ENCODE data around the gene JPH4. TPM values are rescaled to one million over a fixed set of nuclear protein-coding genes. Genes with fewer than 3 reads are reported as not detected.

JPH4 gene
- total and polyA plus RNA-seq, 2 of the 8 experiments (the other 6 are each of a cell fraction or from before 2014, with no cell fraction given), result 23.9 to 46.7 TPM

DNA sequence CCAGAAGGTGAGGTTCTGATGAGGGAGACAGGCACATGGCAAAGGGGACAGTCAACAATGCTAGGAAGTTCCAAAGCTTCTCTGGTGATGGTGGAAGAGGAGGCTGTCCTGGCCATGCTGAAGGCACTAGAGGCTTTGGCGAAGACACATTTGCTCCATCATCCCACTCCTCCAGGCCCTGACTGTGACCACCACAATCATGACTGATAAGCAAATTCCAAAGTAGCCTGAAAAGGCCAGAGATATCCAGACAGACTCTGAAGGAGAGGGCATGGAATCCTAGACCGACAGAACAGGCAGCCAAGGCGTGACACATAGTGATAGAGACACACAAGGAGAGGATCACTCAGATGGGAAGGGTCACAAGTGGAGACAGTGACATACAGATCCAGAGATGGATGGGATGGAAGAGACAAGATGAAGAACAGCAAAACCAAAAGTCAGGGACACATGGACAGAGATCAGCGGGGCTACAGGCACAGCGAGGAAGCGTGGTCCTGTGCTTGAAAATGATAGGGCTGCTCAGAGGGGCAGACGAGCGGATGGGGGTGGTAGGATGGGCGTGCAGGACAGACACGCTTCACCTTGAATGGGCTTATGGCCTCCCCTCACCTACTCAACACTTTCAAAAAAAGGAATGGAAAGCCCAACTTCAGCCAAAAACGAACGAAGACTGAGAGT is 28.3 kb downstream of the JPH4 start:
- Histone ChIP-seq H2BK15ac (ENCODE audit: low read length) (peak overlapping the region; percentile 94; the same call in 1 of the 2 replicates), H4K8ac (ENCODE audit: extremely low read depth, insufficient read depth, low read length) (no peak overlapping the region), H3K79me1 (ENCODE audit: low read depth, low read length) (peaks cover 19% of the 10 kb centered on the region; the same call in 1 of the 2 replicates), H3K27ac (ENCODE audit: low read depth, low read length) (peak overlapping the region; percentile 61; the same call in 1 of the 2 replicates), H4K91ac (replicated peaks; ENCODE audit: insufficient read length, low read length) (peak overlapping the region; percentile 75), H4K20me1 (replicated peaks in 1 of 2; ENCODE audit: control insufficient read depth in 1 of 2, insufficient read depth in 2 of 2, low read length in 2 of 2) (peaks cover 0 to 2% of the 10 kb centered on the region in 2 experiments), H3K23me2 (ENCODE audit: low read depth, low read length) (peaks cover 17% of the 10 kb centered on the region), H2BK20ac (ENCODE audit: low read length) (peak overlapping the region; percentile 16; the same call in 1 of the 2 replicates), H3K36me3 (ENCODE audit: control insufficient read depth in 2 of 4, insufficient read depth in 4 of 4, low read length in 3 of 4) (peaks cover 0 to 3% (median 1%) of the 10 kb centered on the region in 4 experiments; a peak in 2 of 8 replicates), H3K4me1 (replicated peaks in 1 of 4; ENCODE audit: control insufficient read depth in 3 of 4, insufficient read depth in 4 of 4, low read length in 3 of 4) (peaks cover 31 to 54% (median 38%) of the 10 kb centered on the region in 4 experiments), H2AK5ac (ENCODE audit: low read depth, low read length) (peak overlapping the region; percentile 96), H3K4me3 (ENCODE audit: extremely low read depth in 1 of 4, insufficient read depth in 2 of 4, low read depth in 3 of 4, low read length in 4 of 4) (peak overlapping the region; percentile 87 to 99 (median 92)), H3K4ac (replicated peaks; ENCODE audit: insufficient read length, low read depth, low read length) (no peak overlapping the region), H3K9ac (replicated peaks in 1 of 4; ENCODE audit: extremely low read depth in 1 of 4, low read depth in 3 of 4, low read length in 3 of 4) (peak overlapping the region; percentile 57 to 79 (median 72)), H3K14ac (ENCODE audit: insufficient read length) (no peak overlapping the region), H2BK12ac (ENCODE audit: low read depth, low read length) (peak overlapping the region; percentile 90), H2BK120ac (replicated peaks; ENCODE audit: low read depth, low read length) (no peak overlapping the region), H3K18ac (ENCODE audit: extremely low read depth, low read length) (peak overlapping the region; percentile 90; the same call in 1 of the 2 replicates), H3K79me2 (ENCODE audit: control insufficient read depth in 1 of 2, insufficient read depth in 2 of 2, low read length in 2 of 2) (peaks cover 10 to 52% of the 10 kb centered on the region in 2 experiments; a peak in 3 of 4 replicates), H3K4me2 (ENCODE audit: insufficient read depth in 1 of 2, low read depth in 2 of 2, low read length in 2 of 2) (peak overlapping the region; percentile 99 to 100), H3K27me3 (replicated peaks in 1 of 4; ENCODE audit: control insufficient read depth in 3 of 4, extremely low read depth in 1 of 4, insufficient read depth in 3 of 4, low read length in 3 of 4) (no peaks in the 10 kb centered on the region), H3K56ac (replicated peaks; ENCODE audit: insufficient read length, low read depth, low read length) (peak overlapping the region; percentile 93), H4K5ac (ENCODE audit: insufficient read length, low read depth, low read length) (no peak overlapping the region), H3K9me3 (ENCODE audit: insufficient read depth in 2 of 2, low read depth in 1 of 2, low read length in 1 of 2) (no peaks in the 10 kb centered on the region), H2BK5ac (ENCODE audit: low read depth, low read length) (peak overlapping the region; percentile 95), H2AFZ (ENCODE audit: low read length) (no peak overlapping the region), H3K23ac (ENCODE audit: insufficient read length) (no peak overlapping the region)
- DNase-seq (ENCODE audit: low read depth in 1 of 2, low spot score in 2 of 2) (no peak), FAIRE-seq (no peak)
- TF ChIP-seq SAP30 (IDR thresholded peaks at IDR 0.05; ENCODE audit: insufficient read depth, insufficient replicate concordance, low read length) (peak; percentile 82), RBBP5 (IDR thresholded peaks at IDR 0.05; ENCODE audit: borderline replicate concordance, low read depth, low read length) (no peak), POLR2A (IDR thresholded peaks at IDR 0.05; ENCODE audit: control extremely low read depth in 1 of 2, low read depth in 2 of 2, low read length in 2 of 2) (peak in 1 of 2 experiments; percentile 26; a peak in 1 of 3 replicates), POLR2AphosphoS5 (IDR thresholded peaks at IDR 0.05; ENCODE audit: low read depth, low read length) (peak; percentile 67)
- TF ChIP-seq, protein P1, sequence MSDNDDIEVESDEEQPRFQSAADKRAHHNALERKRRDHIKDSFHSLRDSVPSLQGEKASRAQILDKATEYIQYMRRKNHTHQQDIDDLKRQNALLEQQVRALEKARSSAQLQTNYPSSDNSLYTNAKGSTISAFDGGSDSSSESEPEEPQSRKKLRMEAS (IDR thresholded peaks at IDR 0.05), result 0 out of 2 replicates have a peak, but pooled peaks have one; percentile 10
- CTCF ChIA-PET (ENCODE audit: partially characterized antibody), result interaction anchor here (1.3 to 70.5 kb wide), 4 partner anchors 3 to 170 kb away, joined by 3 to 2092 read pairs (median 1314); partner anchors contain the start of genes AP1G2, NGDN, THTPA and ZFHX2
- POLR2A ChIA-PET (ENCODE audit: partially characterized antibody), result interaction anchor here (0.6 to 52.7 kb wide), 7 partner anchors 3 to 545 kb away, joined by 3 to 1523 read pairs (median 4); partner anchors contain the start of genes AP1G2, NGDN, THTPA and ZFHX2
- WGBS, 2 experiments (ENCODE audit: extremely low coverage in 1 of 2, insufficient coverage in 1 of 2, insufficient read length in 1 of 2, insufficient replicate concordance in 2 of 2, low coverage in 1 of 2, low lambda C conversion rate in 2 of 2, missing lambda C conversion rate in 1 of 2), result 10% methylated on average over 12 of the region's 12 CpGs; no CpG with 5 or more reads in 1 of the 2 experiments

Data from H1 (cell line).